Epidermal melanocyte (primary cell): ENCODE measurements around the gene ASCC2.
"Not testable (repeated sequence)": the region's sequence is repeated elsewhere in the genome, so short reads cannot be mapped to it uniquely, and the experiment has no call there.

ENCODE experiments used
- DNase-seq: peaks from one replicate; pipeline ENCODE4 v3.0.0; 2011; ENCODE audit warnings: low spot score; ENCODE audit not compliant: insufficient read length

The ASCC2 gene

GRCh38 chr22:29859030-29859429 is 21.0 kb upstream of the ASCC2 start:
- DNase-seq: not testable (repeated sequence)

GRCh38 chr22:29856496-29856895 is 18.4 kb upstream of the ASCC2 start:
- no peak for DNase-seq

- DNase-seq: no peak
Measured at GRCh38 chr22:29855611-29856181, 17.6 kb upstream of the ASCC2 start.

GRCh38 chr22:29854432-29854831 is 16.4 kb upstream of the ASCC2 start:
- no peak for DNase-seq

GRCh38 chr22:29848111-29848510 is 10.0 kb upstream of the ASCC2 start:
- no peak for DNase-seq

- DNase-seq: no peak
Measured at GRCh38 chr22:29846290-29846689, 8.2 kb upstream of the ASCC2 start.

- DNase-seq: no peak
Measured at GRCh38 chr22:29842740-29843139, 4.7 kb upstream of the ASCC2 start.

GRCh38 chr22:29842172-29842571 is 4.1 kb upstream of the ASCC2 start:
- DNase-seq: no peak

GRCh38 chr22:29840498-29840897 is 2.4 kb upstream of the ASCC2 start:
- DNase-seq: no peak

GRCh38 chr22:29839039-29839438 is 965 bp upstream of the ASCC2 start:
- DNase-seq: no peak

GRCh38 chr22:29838599-29838956 is 504 bp upstream of the ASCC2 start:
- no peak for DNase-seq

- not testable (repeated sequence) for DNase-seq
Measured at GRCh38 chr22:29836791-29837370, 1.2 kb downstream of the ASCC2 start.

GRCh38 chr22:29834046-29834445 is 4.0 kb downstream of the ASCC2 start:
- no peak for DNase-seq

GRCh38 chr22:29833392-29833965 is 4.6 kb downstream of the ASCC2 start:
- no peak for DNase-seq

GRCh38 chr22:29831958-29832357 is 6.1 kb downstream of the ASCC2 start:
- DNase-seq: no peak

GRCh38 chr22:29831186-29831921 is 6.7 kb downstream of the ASCC2 start:
- no peak for DNase-seq

- DNase-seq: no peak
Measured at GRCh38 chr22:29830585-29830984, 7.5 kb downstream of the ASCC2 start.

- not testable (repeated sequence) for DNase-seq
Measured at GRCh38 chr22:29827726-29828125, 10.3 kb downstream of the ASCC2 start.

GRCh38 chr22:29827091-29827490 is 11.0 kb downstream of the ASCC2 start:
- DNase-seq: no peak

- no peak for DNase-seq
Measured at GRCh38 chr22:29825578-29825977, 12.5 kb downstream of the ASCC2 start.

- DNase-seq: no peak
Measured at GRCh38 chr22:29824677-29825076, 13.4 kb downstream of the ASCC2 start.

GRCh38 chr22:29821291-29822016 is 16.6 kb downstream of the ASCC2 start:
- no peak for DNase-seq
